GM12873 (cell line): ENCODE results near the gene TECPR2.

Experiments used
- CTCF ChIP-seq: IDR thresholded peaks from 2 replicates; pipeline ENCODE4 v1.5.1; 2012; ENCODE audit warnings: low read depth, mild to moderate bottlenecking, moderate library complexity, low read length, control low read depth; ENCODE audit not compliant: insufficient read depth; ENCODE audit errors: missing control alignments

Gene TECPR2

DNA sequence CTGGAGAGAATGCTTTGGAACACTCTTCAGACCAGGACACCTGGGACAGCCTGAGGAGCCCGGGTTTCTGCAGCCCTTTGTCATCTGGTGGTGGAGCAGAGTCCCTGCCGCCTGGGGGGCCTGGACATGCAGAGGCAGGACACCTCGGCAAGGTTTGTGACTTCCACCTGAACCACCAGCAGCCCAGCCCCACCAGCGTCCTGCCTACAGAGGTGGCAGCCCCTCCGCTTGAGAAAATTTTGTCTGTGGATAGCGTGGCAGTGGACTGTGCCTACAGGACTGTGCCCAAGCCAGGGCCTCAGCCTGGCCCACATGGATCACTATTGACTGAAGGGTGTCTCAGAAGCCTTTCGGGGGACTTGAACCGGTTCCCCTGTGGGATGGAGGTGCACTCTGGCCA, 21.2 kb upstream of the TECPR2 start:
- no peak for TF ChIP-seq CTCF

GRCh38 chr14:102342238-102342637, 20.5 kb upstream of the TECPR2 start:
- TF ChIP-seq CTCF, result no peak

DNA sequence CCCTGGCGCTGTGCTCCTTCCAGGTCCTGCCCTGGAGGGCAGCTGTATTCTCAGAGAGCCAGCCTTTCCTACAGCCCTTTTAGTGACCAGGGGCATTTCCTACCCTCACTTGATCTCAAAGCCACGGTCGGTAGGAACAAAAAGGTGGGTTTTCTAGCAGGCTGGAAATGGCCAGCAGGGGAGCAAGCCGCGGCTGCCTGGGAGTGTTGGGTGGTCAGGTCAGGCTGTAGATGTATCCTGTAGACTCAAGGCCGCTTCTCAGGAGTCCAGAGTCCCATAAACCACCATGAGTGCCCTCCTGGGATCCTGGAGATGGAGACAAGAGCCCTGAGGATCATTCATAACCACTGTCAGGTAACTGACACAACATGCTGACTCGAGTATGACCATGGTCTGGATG, 18.7 kb upstream of the TECPR2 start:
- TF ChIP-seq CTCF, result no peak

- no peak for TF ChIP-seq CTCF
These were observed 18.3 kb upstream of the TECPR2 start for GRCh38 chr14:102344485-102344884.

GRCh38 chr14:102345232-102345631, 17.5 kb upstream of the TECPR2 start:
- no peak for TF ChIP-seq CTCF

GRCh38 chr14:102346645-102347044, 16.1 kb upstream of the TECPR2 start:
- TF ChIP-seq CTCF, result no peak

- TF ChIP-seq CTCF, result no peak
These were observed 14.4 kb upstream of the TECPR2 start for GRCh38 chr14:102348376-102348775.
